Activated CD8-positive, alpha-beta T cell treated with anti-CD3 and anti-CD28 coated beads for 36 hours (primary cell): ENCODE data around the gene ANKS4B. TPM values are rescaled to one million over a fixed set of nuclear protein-coding genes. Genes with fewer than 3 reads are reported as not detected.
"Not testable (repeated sequence)": the region's sequence is repeated elsewhere in the genome, so short reads cannot be mapped to it uniquely, and the experiment has no call there.

Experiments used
- ATAC-seq: fragments of 200-7000 bp; cut with Tn5 transposase; one replicate; pipeline ENCODE4 v1.10.0; 2021; ENCODE audit warnings: mild to moderate bottlenecking, moderate library complexity
- CTCF ChIA-PET: fragments of 350-600 bp; sonication (Branson Sonifier 250); formaldehyde crosslinking; loops from one replicate; lab custom pipeline; 2021; ENCODE audit warnings: antibody characterized with exemption; lab: Charles Lee
- POLR2A ChIA-PET: fragments of 350-600 bp; sonication (Branson Sonifier 250); formaldehyde crosslinking; loops from one replicate; lab custom pipeline; 2021; ENCODE audit warnings: antibody characterized with exemption; lab: Charles Lee
- DNase-seq: peaks from one replicate; pipeline ENCODE4 v3.0.0-alpha.2; 2020
- H3K27ac Mint-ChIP-seq: one replicate; pipeline ENCODE4 v1.8.0; 2021; ENCODE audit warnings: mild to moderate bottlenecking, mixed read lengths
- H3K27me3 Mint-ChIP-seq: one replicate; pipeline ENCODE4 v1.8.0; 2021; ENCODE audit warnings: mixed read lengths
- H3K36me3 Mint-ChIP-seq: one replicate; pipeline ENCODE4 v1.8.0; 2021; ENCODE audit warnings: low read depth, mixed read lengths
- H3K4me1 Mint-ChIP-seq: one replicate; pipeline ENCODE4 v1.8.0; 2021; ENCODE audit warnings: low read depth, mixed read lengths
- H3K4me3 Mint-ChIP-seq: one replicate; pipeline ENCODE4 v1.8.0; 2021; ENCODE audit warnings: mild to moderate bottlenecking, moderate library complexity, mixed read lengths
- H3K9me3 Mint-ChIP-seq: one replicate; pipeline ENCODE4 v1.8.0; 2021; ENCODE audit warnings: mixed read lengths
- CTCF ChIP-seq: fragments of 200-600 bp; IDR thresholded peaks from one replicate; pipeline ENCODE4 v1.8.0; 2022; ENCODE audit warnings: antibody characterized with exemption, mild to moderate bottlenecking
- intact Hi-C: fragments of 100-400 bp; cut with micrococcal nuclease; formaldehyde crosslinking; loops from one replicate; pipeline ENCODE4 v1.10.0; 2022
- total RNA-seq, 2 experiments: library from RNA; stranded (reverse); gene quantifications; one replicate each; pipeline ENCODE4 v1.2.3, GENCODE V29; 2021

The ANKS4B gene
- total RNA-seq, 2 experiments from 2014 or later, result not detected

GRCh38 chr16:21284414-21284813 lies 50.9 kb downstream of the ANKS4B start:
- Mint-ChIP-seq H3K9me3 (peaks cover 3% of the 10 kb centered on the region), H3K4me1 (peaks cover 5% of the 10 kb centered on the region), H3K4me3 (no peak overlapping the region), H3K27me3 (peaks cover 46% of the 10 kb centered on the region), H3K27ac (no peak overlapping the region), H3K36me3 (no peaks in the 10 kb centered on the region)
- intact Hi-C loops, result no loop called here
- DNase-seq (no peak), ATAC-seq (no peak)
- no peak for TF ChIP-seq CTCF
- CTCF ChIA-PET, result no interaction called here
- POLR2A ChIA-PET, result no interaction called here

GRCh38 chr16:21285314-21285713 lies 51.8 kb downstream of the ANKS4B start:
- peaks cover 5% of the 10 kb centered on the region for H3K4me1 Mint-ChIP-seq
- no peak overlapping the region for H3K4me3 Mint-ChIP-seq
- no peak for TF ChIP-seq CTCF
- no peaks in the 10 kb centered on the region for H3K36me3 Mint-ChIP-seq
- ChIA-PET CTCF (interaction anchor here (0.7 to 1.0 kb wide), 4 partner anchors 12 to 97 kb away, joined by 3 to 6 read pairs (median 4); no protein-coding TSS in a partner anchor), POLR2A (interaction anchor here (0.7 kb wide), 1 partner anchor 270 kb away, joined by 3 read pairs; no protein-coding TSS in a partner anchor)
- peaks cover 42% of the 10 kb centered on the region for H3K27me3 Mint-ChIP-seq
- ATAC-seq (no peak), DNase-seq (no peak)
- intact Hi-C loops, result no loop called here
- H3K9me3 Mint-ChIP-seq, result peaks cover 3% of the 10 kb centered on the region
- no peak overlapping the region for H3K27ac Mint-ChIP-seq

- DNase-seq, intact Hi-C loops, POLR2A ChIA-PET, H3K27ac Mint-ChIP-seq, H3K4me1 Mint-ChIP-seq, ATAC-seq, H3K36me3 Mint-ChIP-seq, H3K4me3 Mint-ChIP-seq, H3K9me3 Mint-ChIP-seq: not testable (repeated sequence)
- CTCF ChIA-PET, result interaction anchor here (3.2 kb wide), 1 partner anchor 12 kb away, joined by 13 read pairs; the partner anchor contains the start of gene CRYM
- peaks cover 39% of the 10 kb centered on the region for H3K27me3 Mint-ChIP-seq
These were observed 56.3 kb downstream of the ANKS4B start for GRCh38 chr16:21289789-21290188.

- intact Hi-C loops, result loop anchor here (10.0 kb wide), 3 partner anchors 56 to 146 kb away; partner anchors contain the start of genes DNAH3 and LDAF1
These were observed 67.0 kb downstream of the ANKS4B start for GRCh38 chr16:21300309-21301167.

More at GRCh38 chr16:21300309-21301167, 67.0 kb downstream of the ANKS4B start:
- Mint-ChIP-seq H3K9me3 (no peaks in the 10 kb centered on the region), H3K4me1 (peaks cover 14% of the 10 kb centered on the region), H3K27ac (no peak overlapping the region), H3K4me3 (peak overlapping the region; percentile 79), H3K27me3 (peaks cover 44% of the 10 kb centered on the region), H3K36me3 (no peaks in the 10 kb centered on the region)
- peak; percentile 73 for DNase-seq
- ATAC-seq, result peak; percentile 76
- ChIA-PET CTCF (interaction anchor here (0.6 to 2.3 kb wide), 8 partner anchors 10 to 141 kb away, joined by 3 to 8 read pairs (median 4); no protein-coding TSS in a partner anchor), POLR2A (interaction anchor here (0.6 kb wide), 1 partner anchor 134 kb away, joined by 3 read pairs; no protein-coding TSS in a partner anchor)
- no peak for TF ChIP-seq CTCF
